ENCODE measurements around the gene SAMD4A. TPM values are rescaled to one million over a fixed set of nuclear protein-coding genes. Genes with fewer than 3 reads are reported as not detected.

SAMD4A gene
- total RNA-seq, 1 donor from 2014 or later, result 59.2 TPM

DNA sequence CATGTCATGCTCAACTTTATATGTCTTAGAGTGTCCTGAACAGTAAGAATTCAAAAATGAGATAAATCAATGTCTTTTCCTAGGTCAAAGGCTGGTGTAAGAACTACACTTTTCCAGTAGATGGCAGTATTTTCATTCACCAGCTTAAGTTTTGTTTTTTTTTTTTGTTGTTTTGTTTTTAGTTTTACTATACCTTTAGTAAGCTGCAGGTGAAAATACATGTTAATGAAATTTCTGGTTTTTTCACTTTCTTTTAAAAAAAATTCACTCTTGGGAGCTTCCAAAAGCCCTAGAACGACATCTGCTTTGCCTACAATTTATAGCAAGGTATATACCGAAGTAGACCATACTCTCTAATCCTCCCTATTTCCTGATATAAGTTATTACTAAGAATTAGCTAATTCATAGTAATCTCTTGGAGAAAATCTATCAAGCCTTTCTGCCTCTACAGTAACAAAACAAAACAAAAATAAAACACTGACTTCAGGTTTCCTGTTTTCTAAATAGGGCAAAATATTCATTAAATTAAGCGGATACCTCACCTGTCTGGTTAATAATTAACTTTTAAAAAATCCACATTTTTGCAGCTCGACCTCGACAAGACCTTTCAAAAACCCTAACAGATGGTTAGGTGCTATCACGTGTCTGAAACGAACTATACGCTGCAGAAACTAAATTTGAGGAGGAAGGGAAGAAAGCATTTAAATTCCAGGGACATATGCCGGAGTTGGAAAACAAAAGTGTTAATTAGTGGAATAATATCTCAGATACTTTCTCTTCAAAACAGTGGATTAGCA is 2.7 kb upstream of the SAMD4A start:
- intact Hi-C loops (cut with DNase I), result no loop called here
- DNase-seq (ENCODE audit: low spot score) (no peak), ATAC-seq (no peak)

DNA sequence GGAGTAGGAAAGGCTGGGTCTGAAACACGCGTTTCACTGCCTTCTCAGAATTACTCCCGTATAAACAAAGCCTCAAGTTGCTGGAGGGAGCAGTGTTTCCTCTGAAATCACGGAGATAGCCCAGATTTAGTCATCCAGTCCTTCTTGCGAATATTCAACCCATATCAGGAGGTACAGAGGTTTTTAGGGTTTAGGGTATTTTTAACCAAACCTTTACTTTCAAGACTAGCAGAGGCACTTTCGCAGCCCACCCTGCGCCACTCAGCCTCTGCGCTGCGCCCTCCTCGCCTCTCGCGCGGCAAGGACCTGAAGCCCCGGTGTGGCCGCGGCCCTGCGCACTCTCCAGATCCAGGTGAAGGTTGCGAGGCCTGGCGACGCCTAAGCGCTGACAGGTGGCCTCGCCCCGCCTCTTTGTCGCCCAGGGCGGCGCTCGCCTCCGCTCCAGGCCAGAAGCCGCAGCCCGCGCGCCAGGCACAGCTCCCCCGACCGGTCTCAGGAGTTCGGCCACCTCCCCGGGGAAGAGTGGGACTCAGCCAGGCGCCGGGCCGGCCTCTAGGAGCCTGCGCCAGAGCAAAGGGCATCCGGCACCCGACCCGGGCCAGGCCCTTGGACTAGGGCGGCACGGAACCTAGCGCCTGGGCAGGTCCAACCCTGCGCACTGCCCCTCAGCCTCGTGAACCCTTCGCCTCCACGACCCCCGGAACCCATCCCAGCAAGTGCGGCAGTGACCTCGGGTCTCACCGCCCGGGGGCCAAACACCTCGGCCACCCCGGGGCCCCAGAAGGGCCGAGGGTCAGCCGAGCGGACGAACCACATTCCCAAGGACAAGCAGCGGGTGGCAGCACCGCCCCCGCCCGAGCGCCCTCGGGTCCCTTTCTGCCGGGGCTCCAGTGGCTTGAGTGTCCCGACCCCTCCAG is 1.8 kb upstream of the SAMD4A start:
- ATAC-seq, result peak; percentile 51
- intact Hi-C loops (cut with DNase I), result loop anchor here (5.0 kb wide), 1 partner anchor 207 kb away; no protein-coding TSS in a partner anchor
- peak; percentile 85 for DNase-seq (ENCODE audit: low spot score)

DNA sequence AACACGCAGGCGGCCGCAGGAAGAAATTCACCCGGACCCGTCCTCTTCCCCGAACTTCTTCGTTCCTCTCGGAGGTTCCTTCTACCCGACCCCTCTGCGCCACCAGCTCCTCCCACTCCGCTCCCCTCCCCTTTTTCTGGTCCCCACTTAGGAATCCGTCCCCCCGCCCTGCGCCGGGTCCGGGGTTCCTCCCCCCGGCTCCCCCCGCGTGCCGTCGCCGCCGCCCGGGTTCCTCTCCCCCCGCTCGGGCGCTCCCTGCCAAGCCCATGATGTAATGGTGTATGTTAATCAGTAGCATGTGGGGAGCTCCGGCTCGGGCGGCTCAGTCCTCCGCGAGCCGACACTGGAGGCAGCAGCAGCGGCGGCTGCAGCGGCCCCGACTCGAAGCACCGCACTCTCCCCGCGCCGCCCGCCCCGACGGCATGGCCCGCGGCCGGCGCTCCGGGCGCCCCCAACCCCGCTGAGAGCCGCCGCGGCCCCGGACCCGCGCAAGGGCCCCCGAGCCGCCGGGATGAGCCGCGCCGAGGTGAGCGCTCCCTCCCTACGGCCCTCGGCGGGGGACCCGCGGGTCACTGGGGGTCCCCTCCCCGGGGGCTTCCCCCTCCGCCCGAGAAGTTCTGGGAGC is 1.0 kb upstream of the SAMD4A start:
- ATAC-seq, result peak; percentile 90
- intact Hi-C loops (cut with DNase I), result loop anchor here (2.0 to 5.0 kb wide), 2 partner anchors 125 to 206 kb away; no protein-coding TSS in a partner anchor
- peak; percentile 97 for DNase-seq (ENCODE audit: low spot score)

DNA sequence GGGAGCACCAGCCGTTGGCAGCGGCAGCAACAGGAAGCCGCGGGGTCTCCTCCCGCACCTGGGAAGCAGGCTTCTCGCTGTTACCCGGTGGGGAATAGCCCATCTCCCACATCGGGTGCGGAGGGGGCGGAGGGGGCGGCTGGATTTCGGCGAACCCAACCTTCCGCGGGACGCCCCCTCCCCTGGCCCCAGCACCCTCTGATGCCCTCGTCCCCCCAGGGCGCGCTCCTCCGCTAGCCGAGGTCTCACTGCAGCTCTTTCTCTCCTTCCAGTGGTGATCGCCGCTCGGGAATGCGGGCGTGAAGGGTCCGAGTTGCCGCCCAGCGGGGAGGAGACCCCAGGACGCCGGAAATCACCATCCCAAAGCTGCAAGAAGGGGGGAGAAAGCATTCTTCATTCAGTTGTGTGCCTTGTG is 303 bp downstream of the SAMD4A start:
- ATAC-seq, result peak; percentile 4
- peak; percentile 74 for DNase-seq (ENCODE audit: low spot score)
- intact Hi-C loops (cut with DNase I), result loop anchor here (2.0 to 5.0 kb wide), 2 partner anchors 124 to 205 kb away; no protein-coding TSS in a partner anchor

DNA sequence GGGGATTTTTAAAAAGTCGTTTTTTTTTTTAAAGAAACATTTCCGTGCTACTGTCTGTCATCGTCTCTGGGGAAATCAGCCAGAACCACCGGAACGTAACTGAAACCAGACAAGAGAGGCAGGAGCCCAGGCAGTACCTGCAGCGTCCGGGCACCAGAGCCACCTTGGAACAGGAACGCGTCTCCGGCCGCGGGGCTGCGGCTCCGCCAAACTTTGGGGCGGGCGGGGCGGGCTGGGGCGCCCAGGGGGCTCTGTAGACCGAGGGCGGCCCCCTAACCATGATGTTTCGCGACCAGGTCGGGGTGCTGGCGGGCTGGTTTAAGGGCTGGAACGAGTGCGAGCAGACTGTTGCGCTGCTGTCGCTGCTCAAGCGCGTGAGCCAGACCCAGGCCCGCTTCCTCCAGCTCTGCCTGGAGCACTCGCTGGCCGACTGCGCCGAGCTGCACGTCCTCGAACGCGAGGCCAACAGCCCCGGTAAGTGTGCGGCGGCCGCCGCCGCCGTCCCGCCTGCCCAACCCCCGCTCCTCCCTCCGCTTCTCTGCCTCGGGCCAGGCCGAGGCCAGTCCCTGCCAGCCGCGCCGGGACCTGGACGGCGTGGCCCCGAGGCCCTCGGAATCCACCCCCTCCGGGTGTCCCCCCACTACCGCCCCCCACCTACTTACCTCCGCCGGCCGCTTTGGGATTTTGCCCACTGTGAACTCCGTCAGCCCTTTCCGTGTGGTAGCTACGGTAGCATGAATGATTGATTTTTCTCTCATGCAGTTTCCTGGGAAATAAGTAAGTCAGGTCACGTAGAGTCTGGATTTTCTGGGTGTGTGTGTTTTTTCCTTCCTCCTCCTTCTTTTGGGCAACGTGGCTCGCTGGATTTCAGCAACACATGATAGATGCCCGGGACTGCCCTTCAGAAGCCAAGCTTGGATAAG is 972 bp downstream of the SAMD4A start:
- ATAC-seq (peak; percentile 11), DNase-seq (ENCODE audit: low spot score) (peak; percentile 79)
- intact Hi-C loops (cut with DNase I), result loop anchor here (2.0 to 5.0 kb wide), 2 partner anchors 123 to 204 kb away; no protein-coding TSS in a partner anchor

DNA sequence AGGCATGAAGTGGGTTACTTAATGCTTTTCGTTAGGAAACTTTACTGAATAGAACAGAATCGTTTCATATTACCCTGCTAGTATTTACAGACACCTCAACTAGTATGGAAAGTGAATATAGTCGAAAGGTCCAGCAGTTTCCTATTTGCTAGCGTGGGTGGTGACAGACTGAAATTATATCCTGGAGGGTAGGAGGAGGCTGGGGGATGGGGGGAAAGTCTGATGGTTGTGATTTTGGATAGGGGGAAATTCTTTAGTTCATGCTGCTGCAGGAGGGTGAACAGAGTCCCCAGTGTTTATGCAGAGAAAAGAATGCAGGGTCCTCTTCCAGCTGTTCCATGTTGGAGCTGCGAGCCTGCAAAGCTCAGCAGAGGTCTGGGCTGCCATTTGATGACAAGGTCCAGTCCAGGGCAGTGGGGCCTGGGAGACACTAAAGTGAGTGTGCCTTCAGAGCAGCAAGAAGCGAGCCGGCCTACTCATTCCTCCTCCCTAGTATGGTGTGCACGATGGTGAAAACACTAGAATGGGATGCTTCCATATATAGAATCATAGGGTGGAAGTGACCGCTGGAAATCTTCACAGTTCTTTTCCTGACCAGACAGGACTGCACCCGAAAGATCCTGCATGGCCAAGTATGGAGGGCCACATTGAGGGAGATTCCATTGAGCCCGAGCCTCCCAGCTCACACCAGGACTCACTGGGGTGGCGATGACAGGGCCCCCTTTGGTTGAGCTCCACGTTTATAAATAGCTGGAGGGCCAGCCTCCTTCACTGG is 2.1 kb downstream of the SAMD4A start:
- ATAC-seq (no peak), DNase-seq (ENCODE audit: low spot score) (peak; percentile 60)
- intact Hi-C loops (cut with DNase I), result loop anchor here (5.0 kb wide), 1 partner anchor 203 kb away; no protein-coding TSS in a partner anchor

DNA sequence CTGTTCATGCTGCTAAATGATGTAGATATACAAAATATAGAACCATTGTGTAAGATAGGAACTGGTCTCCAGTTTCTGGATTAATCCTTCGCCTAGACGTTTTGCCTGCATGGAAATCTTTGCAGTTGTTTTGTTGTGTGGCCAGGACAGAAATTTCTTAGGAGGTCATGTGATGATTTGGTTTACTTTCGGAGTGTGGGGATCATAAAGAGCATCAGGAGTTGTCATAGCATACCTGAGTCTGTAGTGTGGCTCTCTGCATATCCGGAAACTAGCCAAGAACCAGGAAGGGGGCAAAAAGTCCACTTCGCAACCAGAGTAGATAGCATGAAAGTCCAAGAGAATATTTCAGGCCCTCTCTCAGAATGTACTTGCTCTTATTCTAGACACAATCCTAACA is 3.1 kb downstream of the SAMD4A start:
- DNase-seq (ENCODE audit: low spot score) (no peak), ATAC-seq (no peak)
- intact Hi-C loops (cut with DNase I), result no loop called here

DNA sequence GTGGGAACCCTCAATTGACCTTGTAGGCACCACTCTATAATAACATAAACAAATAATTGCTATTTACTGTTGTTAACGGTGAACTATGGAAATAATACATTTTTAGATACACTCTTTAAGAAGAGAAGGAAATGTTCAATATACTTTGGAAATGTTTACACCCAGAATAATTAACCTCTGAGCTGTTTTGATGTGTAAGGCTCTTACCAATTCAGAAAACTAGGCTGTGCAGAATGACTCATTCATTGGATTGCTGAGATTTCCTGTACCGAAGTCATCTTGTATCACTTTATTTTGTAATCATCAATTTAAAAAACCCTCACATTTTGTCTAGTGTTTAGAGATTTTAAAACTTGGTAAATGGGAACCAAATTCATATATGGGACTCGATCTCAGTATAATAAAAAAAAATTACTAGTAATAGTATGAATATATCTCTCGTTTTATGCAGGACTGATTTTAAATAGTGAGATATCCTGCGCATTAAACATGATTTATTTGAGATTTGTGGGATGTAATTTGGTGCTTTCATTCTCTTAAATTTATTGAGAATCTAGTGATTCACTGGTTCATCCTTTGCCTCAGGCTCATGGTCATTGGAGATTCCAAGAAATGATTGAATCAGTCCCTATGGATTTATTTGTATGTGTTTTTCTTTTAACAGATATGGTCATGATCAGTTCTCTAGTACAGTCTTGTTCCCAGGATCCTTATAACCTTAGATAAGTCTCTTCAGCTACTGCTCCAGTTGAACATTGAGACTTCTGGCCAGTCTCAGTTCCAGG is 3.9 kb downstream of the SAMD4A start:
- DNase-seq (ENCODE audit: low spot score) (no peak), ATAC-seq (no peak)
- intact Hi-C loops (cut with DNase I), result no loop called here

DNA sequence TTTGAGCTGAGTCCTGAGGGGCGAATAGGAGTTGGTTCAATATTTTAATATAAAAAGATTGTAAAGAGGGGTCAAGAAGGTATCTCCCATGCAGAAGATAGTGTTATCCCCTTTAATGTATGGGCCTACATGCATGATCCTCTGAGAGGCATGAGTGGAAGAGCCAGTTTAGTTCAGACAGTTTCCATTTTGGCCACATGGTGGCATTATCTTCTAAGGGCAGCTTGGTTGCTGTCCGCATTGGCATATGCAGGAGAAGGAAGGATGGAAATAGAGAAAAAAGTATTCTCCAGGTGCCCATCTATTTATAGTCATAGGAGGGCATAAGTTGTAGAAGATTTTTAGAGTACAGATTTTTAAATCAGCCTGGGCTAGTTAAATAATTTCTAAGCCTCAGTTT is 5.4 kb downstream of the SAMD4A start:
- ATAC-seq (no peak), DNase-seq (ENCODE audit: low spot score) (no peak)
- intact Hi-C loops (cut with DNase I), result no loop called here

DNA sequence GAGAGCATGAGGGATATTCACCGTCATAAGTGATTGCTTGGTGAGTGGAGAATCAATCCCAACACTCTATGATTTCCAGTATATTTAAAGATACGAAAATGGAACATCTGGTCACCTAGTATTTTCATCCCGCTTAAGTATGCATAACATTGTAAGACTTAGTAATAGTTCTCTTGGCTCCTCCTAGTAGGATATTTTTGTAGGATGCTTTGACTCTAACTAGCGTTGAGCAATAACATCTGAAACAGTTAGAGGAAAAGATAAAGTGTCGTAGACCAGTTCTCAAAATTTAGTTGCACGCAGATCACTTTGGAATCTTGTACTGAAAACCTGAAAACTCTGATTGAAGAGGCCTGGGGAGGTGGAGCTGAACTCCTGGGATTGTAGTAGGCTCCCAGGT is 7.6 kb downstream of the SAMD4A start:
- no peak for ATAC-seq
- intact Hi-C loops (cut with DNase I), result no loop called here
- no peak for DNase-seq (ENCODE audit: low spot score)

DNA sequence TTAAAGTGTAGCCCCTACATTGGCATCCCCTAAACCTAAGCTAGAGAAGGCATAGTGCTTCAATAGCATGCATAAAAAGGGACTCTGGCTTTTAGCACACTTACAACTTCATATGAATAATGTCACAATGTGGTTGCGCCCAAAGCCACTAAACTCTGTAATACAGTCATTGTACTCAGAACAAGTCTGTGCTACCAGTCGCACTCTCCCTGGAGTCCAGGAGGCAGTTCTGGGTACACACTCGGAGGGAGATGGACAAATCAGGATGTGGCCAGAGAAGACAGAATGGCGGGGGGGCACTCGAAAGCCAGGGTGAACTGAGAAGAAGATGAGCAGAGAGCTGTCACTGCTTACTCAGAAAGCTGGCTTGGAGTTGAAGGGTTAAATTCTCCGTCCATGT is 10.6 kb downstream of the SAMD4A start:
- intact Hi-C loops (cut with DNase I), result no loop called here
- no peak for ATAC-seq
- no peak for DNase-seq (ENCODE audit: low spot score)

DNA sequence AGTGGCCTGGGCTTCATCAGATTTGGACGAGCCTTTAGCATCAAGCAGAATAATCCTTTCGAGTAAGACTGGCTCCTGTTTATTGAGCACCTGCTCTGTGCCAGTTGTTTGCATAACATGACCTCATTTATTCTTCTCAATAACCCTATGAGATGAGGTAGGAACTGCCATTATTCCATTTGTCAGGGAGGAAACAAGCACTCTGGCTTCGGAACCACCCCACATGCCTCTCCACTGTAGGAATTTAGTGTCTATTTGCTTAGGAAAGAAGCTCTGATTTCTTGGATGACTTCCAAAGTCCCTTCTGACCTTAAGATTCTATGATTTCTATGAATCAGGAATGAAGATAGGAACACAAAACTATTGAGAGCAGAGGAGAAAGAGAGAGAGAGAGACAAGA is 11.0 kb downstream of the SAMD4A start:
- ATAC-seq (peak; percentile 8), DNase-seq (ENCODE audit: low spot score) (no peak)
- intact Hi-C loops (cut with DNase I), result no loop called here

DNA sequence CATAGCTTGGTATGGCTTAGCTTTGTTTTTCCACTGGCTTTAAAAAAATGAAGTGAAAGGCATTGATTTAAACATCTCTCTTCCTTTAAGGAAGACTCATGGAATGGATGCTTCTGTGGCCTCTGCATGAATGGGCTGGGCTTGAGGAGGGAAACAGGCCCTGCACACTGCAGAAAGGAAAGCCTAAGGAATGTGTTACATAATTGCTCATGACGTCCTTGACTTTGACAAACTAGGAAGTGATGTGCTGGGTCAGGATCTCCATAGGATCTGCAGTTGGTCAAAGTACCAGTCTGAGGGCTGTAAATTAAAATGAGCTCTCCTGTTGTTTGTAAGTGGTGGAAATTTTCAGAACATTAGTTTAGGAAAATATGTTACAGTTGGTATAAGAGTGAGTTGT is 12.7 kb downstream of the SAMD4A start:
- intact Hi-C loops (cut with DNase I), result no loop called here

DNA sequence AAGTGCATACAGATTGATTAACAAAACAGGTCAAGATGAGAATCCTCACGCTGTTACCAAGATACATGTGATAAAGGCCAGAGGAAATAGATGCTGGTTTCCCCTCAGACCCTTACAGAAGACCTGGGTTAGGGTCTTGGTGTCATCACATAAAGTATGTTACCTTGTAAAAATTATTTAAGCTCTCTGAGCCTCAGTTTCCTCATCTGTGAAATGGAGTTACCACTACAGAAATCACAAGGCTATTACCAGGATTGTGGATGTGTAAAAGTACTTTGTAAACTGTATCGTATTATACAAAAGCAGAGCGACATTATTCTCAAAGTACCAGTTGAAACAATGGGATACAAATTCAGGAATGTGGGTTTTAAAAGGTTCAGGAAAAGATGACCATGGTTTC is 14.0 kb downstream of the SAMD4A start:
- DNase-seq (ENCODE audit: low spot score) (no peak), ATAC-seq (no peak)
- intact Hi-C loops (cut with DNase I), result no loop called here

More for the DNA sequence above, 12.7 kb downstream of the SAMD4A start:
- ATAC-seq, result peak; percentile 57
- DNase-seq (ENCODE audit: low spot score), result no peak

DNA sequence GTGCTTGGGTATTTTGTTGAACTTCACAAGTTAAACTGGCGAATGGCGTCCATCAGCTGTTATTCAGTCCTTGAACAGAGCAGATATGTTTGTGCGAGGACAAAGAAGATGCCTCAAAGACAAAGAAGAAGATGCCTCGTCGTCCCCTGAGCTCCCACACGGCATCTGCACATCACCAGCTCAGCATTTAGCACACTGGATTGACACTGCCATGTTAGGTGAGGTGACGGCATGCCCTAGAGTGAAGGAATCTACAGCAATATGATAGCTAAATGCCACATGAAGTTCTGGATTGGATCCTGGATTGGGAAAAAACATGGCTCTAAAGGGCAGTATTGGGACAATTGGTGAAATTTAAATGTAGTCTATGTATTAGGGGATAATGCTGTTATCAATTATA is 15.4 kb downstream of the SAMD4A start:
- DNase-seq (ENCODE audit: low spot score), result no peak
- intact Hi-C loops (cut with DNase I), result no loop called here
- ATAC-seq, result no peak

DNA sequence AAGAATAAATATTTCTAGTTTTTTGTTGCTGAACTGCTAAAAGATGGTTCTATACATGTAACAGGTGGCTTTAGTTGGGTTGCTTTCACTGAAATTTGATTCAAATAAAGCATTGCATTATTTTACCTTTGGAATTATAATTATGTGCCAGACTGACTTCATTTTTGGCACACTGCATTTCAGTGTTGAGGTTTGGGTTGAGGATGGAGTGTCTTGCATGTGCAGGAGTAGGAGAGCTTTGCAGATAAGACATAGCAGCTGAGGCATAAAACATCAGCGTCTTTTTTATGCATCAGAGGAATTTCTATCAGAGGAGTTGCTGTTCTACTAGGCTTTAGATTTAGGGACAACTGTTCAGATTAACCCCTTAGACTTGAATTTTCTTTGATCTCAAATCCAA is 17.2 kb downstream of the SAMD4A start:
- DNase-seq (ENCODE audit: low spot score) (no peak), ATAC-seq (no peak)
- intact Hi-C loops (cut with DNase I), result no loop called here

DNA sequence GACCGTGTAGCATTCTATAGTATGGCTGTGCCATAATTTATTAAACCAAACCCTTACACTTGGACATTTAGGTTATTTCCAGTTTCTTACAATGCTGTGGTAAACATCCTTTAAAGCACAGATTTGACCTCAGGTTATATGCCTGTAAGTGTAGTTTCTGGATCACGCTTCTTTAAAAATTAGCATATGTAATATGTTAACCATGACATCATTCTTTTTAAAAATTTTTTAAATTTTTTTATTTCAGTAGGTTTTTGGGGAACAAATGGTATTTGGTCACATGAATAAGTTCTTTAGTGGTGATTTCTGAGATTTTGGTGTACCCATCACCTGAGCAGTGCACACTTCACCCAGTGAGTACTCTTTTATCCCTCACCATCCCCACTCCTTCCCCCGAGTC is 18.3 kb downstream of the SAMD4A start:
- DNase-seq (ENCODE audit: low spot score) (no peak), ATAC-seq (no peak)
- intact Hi-C loops (cut with DNase I), result no loop called here

Data from sciatic nerve (tissue), 2 donors.